LNCaP clone FGC (cell line): ENCODE data around the gene PHLDB2.

ENCODE experiments used
- DNase-seq: peaks from one replicate; pipeline ENCODE4 v3.0.0-alpha.2; 2011; ENCODE audit warnings: low read depth
- H3K4me3 ChIP-seq: 2 replicates; pipeline ENCODE4 v1.5.1; 2011; ENCODE audit warnings: mild to moderate bottlenecking, low read depth, low read length, control low read depth
- CTCF ChIP-seq: IDR thresholded peaks from 2 replicates; pipeline ENCODE4 v1.5.1; 2012; ENCODE audit warnings: mild to moderate bottlenecking; ENCODE audit not compliant: control insufficient read depth, insufficient read depth; ENCODE audit errors: extremely low read depth

PHLDB2 gene

GRCh38 chr3:111968319-111969054 is 109.4 kb downstream of the PHLDB2 start:
- H3K4me3 ChIP-seq, result no peak overlapping the region
- TF ChIP-seq CTCF, result no peak
- no peak for DNase-seq

GRCh38 chr3:111970376-111970775 is 111.3 kb downstream of the PHLDB2 start:
- no peak for DNase-seq
- no peak for TF ChIP-seq CTCF
- H3K4me3 ChIP-seq, result no peak overlapping the region

- TF ChIP-seq CTCF, result no peak
- DNase-seq, result no peak
- no peak overlapping the region for H3K4me3 ChIP-seq
Measured at GRCh38 chr3:111971533-111972130, 112.6 kb downstream of the PHLDB2 start.

GRCh38 chr3:111972891-111973290 is 113.8 kb downstream of the PHLDB2 start:
- DNase-seq, result no peak
- TF ChIP-seq CTCF, result no peak
- H3K4me3 ChIP-seq, result no peak overlapping the region

GRCh38 chr3:111975131-111975530 is 116.1 kb downstream of the PHLDB2 start:
- no peak overlapping the region for H3K4me3 ChIP-seq
- no peak for DNase-seq
- TF ChIP-seq CTCF, result no peak

GRCh38 chr3:111976254-111976653 is 117.2 kb downstream of the PHLDB2 start:
- no peak for TF ChIP-seq CTCF
- H3K4me3 ChIP-seq, result no peak overlapping the region
- no peak for DNase-seq
